Muscle layer of colon (tissue), 2 donors: ENCODE measurements around the gene SPRR2F.

Source experiments
- H3K27ac ChIP-seq: one replicate; pipeline ENCODE4 v1.7.0; 2013; ENCODE audit warnings: low read depth, mild to moderate bottlenecking, low read length, moderate library complexity
- H3K27me3 ChIP-seq, 2 donors: one replicate each; pipeline ENCODE4 v1.7.0; 2013; ENCODE audit warnings: low read length in 2 of 2, mild to moderate bottlenecking in 2 of 2; ENCODE audit not compliant: insufficient read depth in 2 of 2, control insufficient read depth in 1 of 2
- H3K36me3 ChIP-seq: one replicate; pipeline ENCODE4 v1.7.0; 2013; ENCODE audit warnings: mild to moderate bottlenecking, low read length; ENCODE audit not compliant: insufficient read depth
- H3K4me1 ChIP-seq: one replicate; pipeline ENCODE4 v1.7.0; 2013; ENCODE audit warnings: mild to moderate bottlenecking, low read length; ENCODE audit not compliant: insufficient read depth
- H3K4me3 ChIP-seq, 2 donors: one replicate each; pipeline ENCODE4 v1.7.0; 2013; ENCODE audit warnings: low read length in 2 of 2, low read depth in 1 of 2, mild to moderate bottlenecking in 1 of 2, moderate library complexity in 1 of 2
- H3K9ac ChIP-seq: one replicate; pipeline ENCODE4 v1.7.0; 2013; ENCODE audit warnings: low read length
- H3K9me3 ChIP-seq: one replicate; pipeline ENCODE4 v1.7.0; 2013; ENCODE audit warnings: mild to moderate bottlenecking, low read length
- donor health status: abdominal sarcoma.
- donor health status: Adenocarcinoma of cecum.

The SPRR2F gene

DNA sequence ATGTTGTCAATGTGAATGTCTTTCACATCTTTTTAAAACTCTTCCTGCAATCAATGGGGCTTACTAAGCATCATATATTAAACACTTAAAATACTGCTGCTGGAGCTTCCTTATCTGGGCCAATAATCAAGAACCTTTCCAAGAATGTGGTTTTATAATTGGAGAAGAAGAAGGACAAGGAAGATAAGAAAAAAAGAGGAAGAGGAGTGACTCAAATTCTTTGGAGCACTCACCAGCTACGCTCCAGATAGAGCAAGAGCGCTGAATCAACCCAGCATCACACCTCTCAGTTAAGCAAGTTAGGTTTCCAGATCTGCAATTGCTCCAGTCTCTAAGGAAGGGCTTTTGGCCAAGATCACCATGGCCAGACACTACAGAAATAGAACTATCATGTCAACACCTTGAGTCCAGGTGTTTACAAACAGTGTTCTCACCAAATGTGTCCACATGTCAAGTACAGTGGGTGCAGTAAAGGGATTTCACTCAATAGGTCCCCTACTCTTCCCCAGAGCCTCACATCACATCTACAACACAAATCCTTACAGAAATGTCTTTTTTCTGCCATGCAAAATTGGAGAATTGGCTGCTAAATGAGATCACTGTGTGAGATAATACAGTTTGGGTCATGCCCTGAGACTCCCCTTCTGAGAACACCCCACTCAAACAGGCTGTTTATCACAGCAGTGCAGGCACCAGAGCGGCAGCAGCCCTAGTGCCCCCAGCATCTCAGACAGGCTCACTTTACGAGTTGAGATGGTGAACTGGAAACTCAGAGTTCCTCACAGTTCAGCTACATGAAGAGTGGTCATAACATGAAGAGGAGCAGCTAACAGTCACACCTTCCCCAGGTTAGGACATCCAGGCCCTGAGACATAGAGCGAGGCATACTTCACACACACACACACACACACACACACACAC lies 40.2 kb downstream of the SPRR2F start:
- H3K27me3 ChIP-seq = no peaks in the 10 kb centered on the region
- no peaks in the 10 kb centered on the region for H3K36me3 ChIP-seq
- H3K9ac ChIP-seq = no peak overlapping the region
- H3K9me3 ChIP-seq = no peaks in the 10 kb centered on the region
- no peak overlapping the region for H3K27ac ChIP-seq
- H3K4me3 ChIP-seq = no peak overlapping the region
- no peaks in the 10 kb centered on the region for H3K4me1 ChIP-seq

DNA sequence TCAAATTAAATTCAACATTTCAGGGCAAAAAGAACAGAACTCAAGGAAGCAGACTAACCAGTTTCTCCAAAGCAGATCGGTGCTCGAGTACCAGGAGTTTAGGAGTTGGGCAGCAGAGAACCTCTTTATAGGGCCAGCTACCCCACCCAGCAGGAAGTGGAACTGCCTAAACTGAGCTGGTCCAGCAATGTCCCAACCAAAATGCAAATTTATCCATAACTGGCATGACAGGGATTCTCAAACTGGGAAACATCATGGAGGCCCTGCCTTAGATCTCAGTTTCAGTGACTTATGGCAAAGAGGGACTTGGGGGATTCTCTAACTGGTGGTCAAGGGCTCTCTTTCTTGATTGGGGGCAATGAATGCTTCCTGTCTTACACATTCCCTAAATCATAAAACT lies 41.8 kb downstream of the SPRR2F start, which contains the start of gene SPRR2B:
Gene SPRR2B, minus strand, starts transcription at position 101 of the 400 bp plus-strand sequence. CDS start 772 bp downstream, outside the sequence.
- no peaks in the 10 kb centered on the region for H3K9me3 ChIP-seq
- no peaks in the 10 kb centered on the region for H3K4me1 ChIP-seq
- no peak within 1 kb of the TSS for H3K27ac ChIP-seq
- H3K36me3 ChIP-seq = no peaks in the 10 kb centered on the region
- H3K9ac ChIP-seq = no peak within 1 kb of the TSS
- no peaks in the 10 kb centered on the region for H3K27me3 ChIP-seq
- H3K4me3 ChIP-seq = no peak within 1 kb of the TSS

DNA sequence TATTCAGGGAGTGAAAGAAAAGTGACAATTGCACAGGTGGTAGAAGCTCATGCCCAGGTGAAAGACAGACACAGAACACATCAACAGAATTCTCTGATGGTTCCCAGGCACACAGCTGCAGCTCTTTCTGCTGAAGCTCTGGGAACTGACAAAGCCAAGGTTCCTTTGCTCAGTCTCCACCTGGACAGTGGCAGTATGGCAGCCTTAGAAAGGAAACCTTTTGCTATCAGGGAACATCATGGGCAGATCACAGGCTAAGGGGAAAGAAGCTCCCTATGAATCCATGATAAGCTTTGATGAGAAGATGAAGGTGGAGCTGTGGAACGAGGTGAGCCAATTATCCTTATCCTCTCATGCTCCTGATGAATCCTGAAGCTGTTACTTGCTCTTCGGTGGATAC lies 43.1 kb downstream of the SPRR2F start:
- Histone ChIP-seq H3K9me3 (no peaks in the 10 kb centered on the region), H3K4me1 (no peaks in the 10 kb centered on the region), H3K27ac (no peak overlapping the region), H3K36me3 (no peaks in the 10 kb centered on the region), H3K4me3 (no peak overlapping the region), H3K9ac (no peak overlapping the region), H3K27me3 (no peaks in the 10 kb centered on the region)
